Femur (tissue), 1 donor: Measurements from ENCODE around the gene PTPRQ.
A peak's percentile ranks its signal among the peaks of the same experiment; 100 is the strongest.
"Not testable (repeated sequence)": the region's sequence is repeated elsewhere in the genome, so short reads cannot be mapped to it uniquely, and the experiment has no call there.

Source experiments
- DNase-seq: peaks from one replicate; pipeline ENCODE4 v3.0.0-alpha.2; 2017

The PTPRQ gene

GRCh38 chr12:80470403-80470802 lies 26.4 kb downstream of the PTPRQ start:
- DNase-seq = no peak

- no peak for DNase-seq
These were observed 28.2 kb downstream of the PTPRQ start for GRCh38 chr12:80472236-80472635.

- DNase-seq = peak; percentile 35
These were observed 29.0 kb downstream of the PTPRQ start for GRCh38 chr12:80472911-80473500.

GRCh38 chr12:80477521-80478145 lies 33.6 kb downstream of the PTPRQ start:
- DNase-seq = not testable (repeated sequence)

- no peak for DNase-seq
These were observed 40.7 kb downstream of the PTPRQ start for GRCh38 chr12:80484746-80485145.

- DNase-seq = no peak
These were observed 41.4 kb downstream of the PTPRQ start for GRCh38 chr12:80485222-80485987.

GRCh38 chr12:80490329-80490728 lies 46.3 kb downstream of the PTPRQ start:
- no peak for DNase-seq

- DNase-seq = no peak
These were observed 47.1 kb downstream of the PTPRQ start for GRCh38 chr12:80491166-80491565.

GRCh38 chr12:80493466-80493865 lies 49.4 kb downstream of the PTPRQ start:
- DNase-seq = no peak

- no peak for DNase-seq
These were observed 50.8 kb downstream of the PTPRQ start for GRCh38 chr12:80494836-80495235.

- no peak for DNase-seq
These were observed 54.2 kb downstream of the PTPRQ start for GRCh38 chr12:80498059-80498728.

- no peak for DNase-seq
These were observed 60.5 kb downstream of the PTPRQ start for GRCh38 chr12:80504389-80505163.

- peak; percentile 62 for DNase-seq
These were observed 65.9 kb downstream of the PTPRQ start for GRCh38 chr12:80509781-80510556.

- DNase-seq = no peak
These were observed 68.7 kb downstream of the PTPRQ start for GRCh38 chr12:80512781-80513180.

GRCh38 chr12:80513211-80513610 lies 69.2 kb downstream of the PTPRQ start:
- DNase-seq = no peak

- no peak for DNase-seq
These were observed 73.6 kb downstream of the PTPRQ start for GRCh38 chr12:80517655-80518054.

- DNase-seq = no peak
These were observed 87.6 kb downstream of the PTPRQ start for GRCh38 chr12:80531646-80532045.

- no peak for DNase-seq
These were observed 95.0 kb downstream of the PTPRQ start for GRCh38 chr12:80539029-80539428.

- no peak for DNase-seq
These were observed 105.3 kb downstream of the PTPRQ start for GRCh38 chr12:80549298-80549697.

GRCh38 chr12:80551897-80552296 lies 107.9 kb downstream of the PTPRQ start:
- peak; percentile 32 for DNase-seq

GRCh38 chr12:80553316-80553715 lies 109.3 kb downstream of the PTPRQ start:
- DNase-seq = no peak

GRCh38 chr12:80556566-80556965 lies 112.5 kb downstream of the PTPRQ start:
- DNase-seq = no peak
